ENCODE measurements around the gene PHLDA1. TPM values are rescaled to one million over a fixed set of nuclear protein-coding genes. Genes with fewer than 3 reads are reported as not detected.

The PHLDA1 gene
- total RNA-seq, 1 donor from 2014 or later, result 16.2 TPM

GRCh38 chr12:76074701-76075336, 43.2 kb upstream of the PHLDA1 start:
- no peak overlapping the region for H3K4me3 ChIP-seq
- no peaks in the 10 kb centered on the region for H3K27me3 ChIP-seq
- ATAC-seq (no peak), DNase-seq (no peak)
- peaks cover 30% of the 10 kb centered on the region for H3K36me3 ChIP-seq
- no peak overlapping the region for H3K27ac ChIP-seq
- intact Hi-C loops (cut with DNase I), result no loop called here
- H3K9me3 ChIP-seq, result no peaks in the 10 kb centered on the region
- H3K4me1 ChIP-seq, result no peaks in the 10 kb centered on the region
- TF ChIP-seq CTCF (IDR thresholded peaks at IDR 0.05), result no peak

- Histone ChIP-seq H3K27me3 (no peaks in the 10 kb centered on the region), H3K4me1 (no peaks in the 10 kb centered on the region), H3K27ac (no peak overlapping the region), H3K4me3 (no peak overlapping the region), H3K9me3 (no peaks in the 10 kb centered on the region), H3K36me3 (peaks cover 36% of the 10 kb centered on the region)
- intact Hi-C loops (cut with DNase I), result no loop called here
- DNase-seq, result no peak
- ATAC-seq, result no peak
- no peak for TF ChIP-seq CTCF (IDR thresholded peaks at IDR 0.05)
Measured at GRCh38 chr12:76073561-76073960, 42.0 kb upstream of the PHLDA1 start.

GRCh38 chr12:76072568-76072967, 41.0 kb upstream of the PHLDA1 start:
- ATAC-seq (no peak), DNase-seq (no peak)
- no peaks in the 10 kb centered on the region for H3K9me3 ChIP-seq
- no peak for TF ChIP-seq CTCF (IDR thresholded peaks at IDR 0.05)
- peaks cover 43% of the 10 kb centered on the region for H3K36me3 ChIP-seq
- H3K4me3 ChIP-seq, result no peak overlapping the region
- H3K27me3 ChIP-seq, result no peaks in the 10 kb centered on the region
- H3K27ac ChIP-seq, result no peak overlapping the region
- intact Hi-C loops (cut with DNase I), result no loop called here
- H3K4me1 ChIP-seq, result no peaks in the 10 kb centered on the region

- Histone ChIP-seq H3K9me3 (peaks cover 11% of the 10 kb centered on the region), H3K27me3 (no peaks in the 10 kb centered on the region), H3K4me1 (no peaks in the 10 kb centered on the region), H3K27ac (no peak overlapping the region), H3K36me3 (peaks cover 60% of the 10 kb centered on the region), H3K4me3 (no peak overlapping the region)
- TF ChIP-seq CTCF (IDR thresholded peaks at IDR 0.05), result no peak
- intact Hi-C loops (cut with DNase I), result no loop called here
- no peak for DNase-seq
- no peak for ATAC-seq
Measured at GRCh38 chr12:76069339-76069738, 37.8 kb upstream of the PHLDA1 start.

GRCh38 chr12:76065917-76066316, 34.3 kb upstream of the PHLDA1 start:
- Histone ChIP-seq H3K27ac (no peak overlapping the region), H3K4me1 (no peaks in the 10 kb centered on the region), H3K9me3 (peaks cover 12% of the 10 kb centered on the region), H3K36me3 (peaks cover 67% of the 10 kb centered on the region), H3K27me3 (no peaks in the 10 kb centered on the region), H3K4me3 (no peak overlapping the region)
- intact Hi-C loops (cut with DNase I), result no loop called here
- DNase-seq (no peak), ATAC-seq (no peak)
- no peak for TF ChIP-seq CTCF (IDR thresholded peaks at IDR 0.05)

GRCh38 chr12:76064904-76065303, 33.3 kb upstream of the PHLDA1 start:
- peaks cover 12% of the 10 kb centered on the region for H3K9me3 ChIP-seq
- intact Hi-C loops (cut with DNase I), result no loop called here
- no peak for DNase-seq
- no peaks in the 10 kb centered on the region for H3K4me1 ChIP-seq
- no peak for ATAC-seq
- no peak for TF ChIP-seq CTCF (IDR thresholded peaks at IDR 0.05)
- H3K4me3 ChIP-seq, result no peak overlapping the region
- no peaks in the 10 kb centered on the region for H3K27me3 ChIP-seq
- no peak overlapping the region for H3K27ac ChIP-seq
- H3K36me3 ChIP-seq, result peaks cover 67% of the 10 kb centered on the region
